Measurements from ENCODE around the gene SLC16A7. TPM values are rescaled to one million over a fixed set of nuclear protein-coding genes. Genes with fewer than 3 reads are reported as not detected.

Gene SLC16A7
- total and polyA plus RNA-seq, 8 donors, result 4.0 to 47.4 (median 32.0) TPM

- WGBS, 2 donors, result 10 to 12% methylated on average over 2 of the region's 2 CpGs
- FAIRE-seq (no peak), ATAC-seq (peak; percentile 60 to 78 (median 74)), DNase-seq (no peak)
- no peak for TF ChIP-seq CTCF (IDR thresholded peaks at IDR 0.05)
- H3K4me1 ChIP-seq, result peaks cover 4 to 16% (median 13%) of the 10 kb centered on the region in 3 donors
- H3K27me3 ChIP-seq, result no peaks in the 10 kb centered on the region
- H3K9me3 ChIP-seq, result no peaks in the 10 kb centered on the region
- no peak overlapping the region for H3K4me3 ChIP-seq
- intact Hi-C loops (cut with DNase I), result no loop called here
- no peaks in the 10 kb centered on the region for H3K36me3 ChIP-seq
- peak overlapping the region in 3 of 4 donors; percentile 9 to 25 (median 20) for H3K27ac ChIP-seq
Measured at GRCh38 chr12:59699421-59700152, 103.8 kb downstream of the SLC16A7 start.

GRCh38 chr12:59700153-59700450 is 104.3 kb downstream of the SLC16A7 start:
- Histone ChIP-seq H3K4me1 (peaks cover 4 to 16% (median 13%) of the 10 kb centered on the region in 3 donors), H3K9me3 (no peaks in the 10 kb centered on the region), H3K4me3 (no peak overlapping the region), H3K27ac (peak overlapping the region in 1 of 4 donors; percentile 25), H3K36me3 (peaks cover 0 to 2% (median 0%) of the 10 kb centered on the region in 3 donors), H3K27me3 (no peaks in the 10 kb centered on the region)
- no peak for TF ChIP-seq CTCF (IDR thresholded peaks at IDR 0.05)
- FAIRE-seq (no peak), ATAC-seq (peak in 2 of 4 donors; percentile 30 to 34), DNase-seq (no peak)
- intact Hi-C loops (cut with DNase I), result no loop called here
- WGBS, 2 donors, result 49 to 61% methylated on average over 1 of the region's 1 CpG

DNA sequence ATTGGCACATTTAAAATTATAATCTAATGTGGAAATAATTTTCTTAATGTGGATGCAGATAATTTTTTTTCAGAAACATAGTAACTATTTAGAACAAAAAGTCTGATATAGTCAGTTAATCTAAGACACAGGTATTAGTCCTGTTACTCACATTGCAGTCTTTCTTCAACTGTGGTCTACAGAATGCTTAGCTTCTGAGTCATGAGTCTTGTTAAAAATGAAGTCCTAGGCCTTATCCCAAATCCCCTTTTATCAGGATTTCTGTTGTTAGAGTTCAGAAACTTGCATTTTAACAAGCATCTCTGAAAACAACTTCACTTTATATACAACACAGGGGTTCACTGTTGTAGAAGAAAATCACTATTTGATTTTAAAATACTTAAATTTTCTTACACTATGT is 112.2 kb downstream of the SLC16A7 start:
- TF ChIP-seq CTCF (IDR thresholded peaks at IDR 0.05), result no peak
- H3K9me3 ChIP-seq, result no peaks in the 10 kb centered on the region
- no peak for DNase-seq
- ATAC-seq, result peak in 1 of 4 donors; percentile 28
- H3K4me1 ChIP-seq, result no peaks in the 10 kb centered on the region
- no peaks in the 10 kb centered on the region for H3K27me3 ChIP-seq
- intact Hi-C loops (cut with DNase I), result no loop called here
- H3K27ac ChIP-seq, result no peak overlapping the region
- H3K36me3 ChIP-seq, result peaks cover 0 to 6% (median 0%) of the 10 kb centered on the region in 3 donors
- no peak overlapping the region for H3K4me3 ChIP-seq
- FAIRE-seq, result peak; percentile 29

GRCh38 chr12:59708484-59708883 is 112.7 kb downstream of the SLC16A7 start:
- no peaks in the 10 kb centered on the region for H3K9me3 ChIP-seq
- no peak overlapping the region for H3K27ac ChIP-seq
- H3K4me3 ChIP-seq, result no peak overlapping the region
- no peak for ATAC-seq
- DNase-seq, result no peak
- H3K4me1 ChIP-seq, result no peaks in the 10 kb centered on the region
- 92 to 100% methylated on average over 1 of the region's 1 CpG for WGBS, 2 donors
- no peak for FAIRE-seq
- no peak for TF ChIP-seq CTCF (IDR thresholded peaks at IDR 0.05)
- peaks cover 0 to 6% (median 0%) of the 10 kb centered on the region in 3 donors for H3K36me3 ChIP-seq
- intact Hi-C loops (cut with DNase I), result no loop called here
- no peaks in the 10 kb centered on the region for H3K27me3 ChIP-seq

DNA sequence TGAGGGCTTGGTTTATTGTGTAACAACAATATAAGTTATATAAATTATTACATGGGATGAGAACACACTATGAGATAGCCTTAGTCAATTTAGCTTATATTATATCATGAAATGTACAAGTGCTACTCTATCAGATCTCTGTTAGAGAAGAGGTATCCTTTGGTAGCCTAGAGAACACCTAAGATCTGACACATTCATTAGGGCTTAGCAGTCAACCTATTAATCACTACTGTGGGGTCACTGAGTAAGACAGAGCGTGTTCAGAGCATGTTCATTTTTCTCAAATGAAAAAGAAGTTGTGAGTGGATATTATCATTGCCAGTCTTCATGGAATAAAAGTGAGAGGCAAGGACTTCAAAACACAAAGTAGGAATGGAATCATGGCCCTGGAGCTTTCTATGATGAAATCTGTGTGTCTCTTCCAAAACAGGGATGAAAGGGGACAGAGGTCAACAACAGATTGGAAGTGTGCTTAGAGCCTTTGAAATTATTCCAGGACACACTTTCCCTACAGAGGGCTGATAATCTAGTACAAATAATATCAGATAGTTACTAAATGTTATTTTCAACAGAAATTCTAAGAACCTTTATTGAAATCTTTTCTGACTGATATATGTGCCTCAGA is 114.3 kb downstream of the SLC16A7 start:
- no peak for DNase-seq
- H3K27me3 ChIP-seq, result no peaks in the 10 kb centered on the region
- no peak overlapping the region for H3K4me3 ChIP-seq
- FAIRE-seq, result no peak
- peaks cover 0 to 2% (median 2%) of the 10 kb centered on the region in 3 donors for H3K4me1 ChIP-seq
- intact Hi-C loops (cut with DNase I), result loop anchor here in 1 of 3 donors (10.0 kb wide), 1 partner anchor 45 kb away; no protein-coding TSS in a partner anchor
- peaks cover 0 to 4% (median 0%) of the 10 kb centered on the region in 3 donors for H3K36me3 ChIP-seq
- H3K27ac ChIP-seq, result no peak overlapping the region
- WGBS, 2 donors, result 43 to 100% methylated on average over 1 of the region's 1 CpG
- no peak for TF ChIP-seq CTCF (IDR thresholded peaks at IDR 0.05)
- no peaks in the 10 kb centered on the region for H3K9me3 ChIP-seq
- no peak for ATAC-seq

Data from pancreas (tissue), 10 donors.